Activated naive CD8-positive, alpha-beta T cell treated with anti-CD3 and anti-CD28 coated beads for 36 hours (primary cell): ENCODE data around the gene LSM12. TPM values are rescaled to one million over a fixed set of nuclear protein-coding genes. Genes with fewer than 3 reads are reported as not detected.
"Not testable (repeated sequence)": the region's sequence is repeated elsewhere in the genome, so short reads cannot be mapped to it uniquely, and the experiment has no call there.

Source experiments
- DNase-seq: peaks from one replicate; pipeline ENCODE4 v3.0.0; 2021
- H3K27ac Mint-ChIP-seq: one replicate; pipeline ENCODE4 v1.8.0; 2022; ENCODE audit warnings: mild to moderate bottlenecking, moderate library complexity, mixed read lengths
- H3K27me3 Mint-ChIP-seq: one replicate; pipeline ENCODE4 v1.8.0; 2022; ENCODE audit warnings: mild to moderate bottlenecking, mixed read lengths
- H3K36me3 Mint-ChIP-seq: one replicate; pipeline ENCODE4 v1.8.0; 2021; ENCODE audit warnings: mild to moderate bottlenecking, mixed read lengths
- H3K4me1 Mint-ChIP-seq: one replicate; pipeline ENCODE4 v1.8.0; 2021; ENCODE audit warnings: mixed read lengths
- H3K4me3 Mint-ChIP-seq: one replicate; pipeline ENCODE4 v1.8.0; 2022; ENCODE audit warnings: mild to moderate bottlenecking, moderate library complexity, mixed read lengths
- H3K9me3 Mint-ChIP-seq: one replicate; pipeline ENCODE4 v1.8.0; 2022; ENCODE audit warnings: mixed read lengths
- total RNA-seq, 2 experiments: library from RNA; stranded (reverse); gene quantifications; one replicate each; pipeline ENCODE4 v1.2.3, GENCODE V29; 2021

Gene LSM12
- total RNA-seq, 2 experiments from 2014 or later = 103 to 110 TPM

DNA sequence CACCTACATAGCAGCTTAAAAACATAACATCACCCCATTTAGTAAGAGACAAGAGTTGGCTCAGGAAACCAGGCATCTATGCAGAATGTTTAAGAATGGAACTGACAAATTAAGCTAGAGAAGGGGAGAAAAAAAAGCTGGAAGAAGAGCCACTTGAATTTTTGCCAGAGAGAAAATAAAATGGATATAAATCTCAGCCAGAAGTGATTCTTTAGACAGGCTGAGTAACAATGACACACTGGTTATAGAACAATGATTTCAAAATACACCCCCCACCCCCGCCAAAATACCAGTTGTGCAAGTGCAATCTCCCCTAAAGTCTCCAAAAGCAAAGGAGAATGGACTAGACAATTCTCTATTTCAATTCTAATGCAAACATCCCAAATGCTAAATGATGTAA, 22.4 kb downstream of the LSM12 start:
- Mint-ChIP-seq H3K27ac (no peak overlapping the region), H3K4me3 (no peak overlapping the region), H3K36me3 (peaks cover 29% of the 10 kb centered on the region), H3K27me3 (no peaks in the 10 kb centered on the region), H3K9me3 (no peaks in the 10 kb centered on the region), H3K4me1 (peaks cover 15% of the 10 kb centered on the region)
- no peak for DNase-seq

GRCh38 chr17:44043272-44043696, 23.2 kb downstream of the LSM12 start:
- no peak for DNase-seq
- H3K9me3 Mint-ChIP-seq = no peaks in the 10 kb centered on the region
- no peaks in the 10 kb centered on the region for H3K27me3 Mint-ChIP-seq
- H3K36me3 Mint-ChIP-seq = peaks cover 27% of the 10 kb centered on the region
- H3K4me3 Mint-ChIP-seq = no peak overlapping the region
- H3K4me1 Mint-ChIP-seq = peaks cover 15% of the 10 kb centered on the region
- H3K27ac Mint-ChIP-seq = no peak overlapping the region

DNA sequence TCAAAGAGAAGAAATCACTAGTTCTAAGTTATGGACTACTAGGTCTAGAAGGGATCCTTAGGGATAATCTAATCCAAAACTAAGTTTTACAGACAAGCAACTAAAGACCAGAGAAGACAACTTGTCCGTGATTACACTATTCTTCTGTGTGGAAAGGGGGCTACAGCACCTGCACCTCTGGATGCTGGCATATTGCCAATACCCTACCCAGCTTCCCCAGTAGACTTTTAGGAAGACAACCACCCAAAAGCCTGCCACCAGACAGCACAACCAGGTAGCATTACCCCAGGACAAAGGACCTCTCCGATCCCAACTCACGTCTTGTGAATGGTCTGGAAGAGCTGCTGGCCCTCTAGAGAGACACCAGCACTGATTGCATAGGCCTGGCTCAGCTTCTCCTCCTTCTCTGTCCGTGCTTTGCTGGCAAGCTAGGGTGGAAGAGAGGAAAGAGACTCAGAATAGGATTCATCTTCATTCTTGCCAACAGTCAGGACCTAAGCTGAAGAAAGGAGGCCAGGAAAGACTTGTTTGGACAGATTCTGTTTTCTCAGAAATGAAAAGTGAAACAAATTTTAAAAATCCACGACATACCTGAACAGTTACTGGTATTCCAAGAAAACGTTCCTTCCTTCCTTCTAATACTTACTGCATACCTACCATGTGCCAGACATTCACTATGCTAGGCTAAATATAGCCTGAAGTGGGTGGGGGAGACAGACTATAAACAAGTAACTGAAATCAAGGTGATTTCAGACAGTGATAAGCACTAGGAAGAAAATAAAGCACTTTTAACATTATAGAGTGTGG, 26.4 kb downstream of the LSM12 start:
- peak overlapping the region; percentile 31 for H3K27ac Mint-ChIP-seq
- peaks cover 35% of the 10 kb centered on the region for H3K36me3 Mint-ChIP-seq
- no peak for DNase-seq
- H3K4me1 Mint-ChIP-seq = peaks cover 13% of the 10 kb centered on the region
- H3K9me3 Mint-ChIP-seq = no peaks in the 10 kb centered on the region
- H3K27me3 Mint-ChIP-seq = no peaks in the 10 kb centered on the region
- H3K4me3 Mint-ChIP-seq = no peak overlapping the region

DNA sequence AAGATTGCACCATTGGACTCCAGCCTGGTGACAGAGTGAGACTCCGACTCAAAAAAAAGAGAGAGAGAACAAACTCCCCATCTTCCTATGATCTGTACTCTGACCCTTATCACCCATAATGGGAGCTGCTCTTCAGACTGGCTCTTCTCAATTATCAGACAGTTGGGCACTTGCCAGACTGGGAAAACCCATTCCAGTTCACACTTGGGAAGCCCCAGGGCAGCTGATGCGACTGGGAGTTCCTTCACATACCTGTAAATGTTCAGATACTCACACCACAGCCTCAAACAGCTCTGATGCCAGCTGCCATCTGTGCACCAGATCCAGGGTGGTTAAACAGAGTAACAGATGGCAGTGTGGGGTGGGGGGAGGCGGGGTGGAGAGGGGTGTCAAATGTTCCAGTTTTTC, 27.9 kb downstream of the LSM12 start:
- peaks cover 36% of the 10 kb centered on the region for H3K36me3 Mint-ChIP-seq
- no peak overlapping the region for H3K27ac Mint-ChIP-seq
- no peaks in the 10 kb centered on the region for H3K27me3 Mint-ChIP-seq
- peaks cover 15% of the 10 kb centered on the region for H3K4me1 Mint-ChIP-seq
- no peak for DNase-seq
- H3K9me3 Mint-ChIP-seq = no peaks in the 10 kb centered on the region
- no peak overlapping the region for H3K4me3 Mint-ChIP-seq

DNA sequence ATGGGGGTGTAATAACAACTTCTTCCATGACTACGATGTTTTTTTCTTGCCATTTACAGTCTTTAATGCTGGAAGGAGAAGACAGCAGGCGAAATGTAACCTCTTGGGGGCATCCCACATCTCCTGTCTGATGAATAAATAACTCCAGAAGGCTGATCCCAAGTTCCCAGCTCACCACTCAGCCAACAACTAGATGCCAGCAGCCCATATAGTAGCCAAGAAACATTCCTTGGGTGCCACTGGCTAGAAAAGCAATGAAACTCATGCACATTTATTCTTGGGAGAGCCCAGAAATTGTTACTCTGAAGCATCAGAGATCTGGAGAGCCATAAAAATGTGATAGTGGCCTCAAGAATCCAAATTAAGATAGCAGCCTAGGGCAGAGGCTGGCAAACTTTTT, 29.0 kb downstream of the LSM12 start:
- Mint-ChIP-seq H3K27ac (no peak overlapping the region), H3K36me3 (peaks cover 35% of the 10 kb centered on the region), H3K27me3 (no peaks in the 10 kb centered on the region), H3K4me3 (no peak overlapping the region), H3K9me3 (no peaks in the 10 kb centered on the region), H3K4me1 (peaks cover 15% of the 10 kb centered on the region)
- no peak for DNase-seq

- H3K36me3 Mint-ChIP-seq = peaks cover 30% of the 10 kb centered on the region
- H3K9me3 Mint-ChIP-seq, H3K4me3 Mint-ChIP-seq, DNase-seq, H3K27ac Mint-ChIP-seq, H3K27me3 Mint-ChIP-seq, H3K4me1 Mint-ChIP-seq: not testable (repeated sequence)
These were observed 31.8 kb downstream of the LSM12 start for GRCh38 chr17:44034688-44035087.

DNA sequence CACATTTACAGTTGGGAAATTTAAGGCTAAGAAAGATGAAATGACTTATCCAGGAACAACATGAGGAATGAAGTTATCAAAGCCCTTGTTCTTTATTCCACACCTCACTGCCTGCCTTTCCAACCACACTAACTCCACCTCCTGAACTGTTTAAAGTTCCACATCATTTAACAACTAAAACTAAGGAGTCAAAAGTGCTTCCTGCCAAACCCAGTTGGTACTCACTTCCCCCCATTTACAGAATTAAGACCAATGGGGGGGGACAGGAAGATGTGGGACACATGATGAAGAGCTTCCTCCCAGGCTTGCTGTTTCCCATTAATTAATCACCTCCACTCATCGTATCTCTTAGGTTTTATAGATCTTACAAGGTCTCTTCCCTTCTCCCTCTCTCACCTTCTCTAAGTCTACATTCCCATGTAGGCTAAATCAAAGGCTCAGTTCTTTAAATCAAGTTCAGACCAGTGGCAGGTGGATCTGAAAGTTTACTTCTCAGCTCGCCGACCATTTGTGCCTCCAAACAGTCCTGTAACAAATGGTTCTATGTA, 32.5 kb downstream of the LSM12 start:
- Mint-ChIP-seq H3K4me3 (no peak overlapping the region), H3K36me3 (peaks cover 28% of the 10 kb centered on the region), H3K4me1 (peaks cover 5% of the 10 kb centered on the region), H3K27ac (peak overlapping the region; percentile 1), H3K9me3 (no peaks in the 10 kb centered on the region), H3K27me3 (no peaks in the 10 kb centered on the region)
- no peak for DNase-seq

DNA sequence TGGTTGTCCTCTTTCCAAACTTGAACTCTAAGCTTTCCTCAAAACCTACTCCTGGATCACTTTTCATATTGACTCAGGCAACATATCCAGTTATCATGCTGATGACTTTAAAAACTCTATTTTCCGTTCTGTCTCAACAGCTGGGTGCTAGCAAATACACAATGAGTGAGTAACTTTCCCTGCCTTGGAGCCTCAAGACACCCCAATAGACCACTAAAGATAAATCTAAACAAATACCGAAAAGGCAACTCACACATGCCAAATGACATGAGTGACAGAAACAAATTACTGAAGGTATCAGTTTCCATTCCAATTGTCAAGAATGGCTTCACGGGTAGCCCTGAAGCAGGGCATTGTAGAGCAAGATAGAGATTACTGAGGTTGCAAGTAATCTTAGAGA, 36.0 kb downstream of the LSM12 start:
- Mint-ChIP-seq H3K27ac (no peak overlapping the region), H3K4me3 (no peak overlapping the region), H3K9me3 (no peaks in the 10 kb centered on the region), H3K4me1 (peaks cover 5% of the 10 kb centered on the region), H3K36me3 (peaks cover 13% of the 10 kb centered on the region), H3K27me3 (no peaks in the 10 kb centered on the region)
- DNase-seq = no peak

- Mint-ChIP-seq H3K27ac (no peak overlapping the region), H3K27me3 (no peaks in the 10 kb centered on the region), H3K9me3 (no peaks in the 10 kb centered on the region), H3K4me1 (peaks cover 5% of the 10 kb centered on the region), H3K36me3 (peaks cover 13% of the 10 kb centered on the region), H3K4me3 (no peak overlapping the region)
- no peak for DNase-seq
These were observed 36.7 kb downstream of the LSM12 start for GRCh38 chr17:44029736-44030135.

DNA sequence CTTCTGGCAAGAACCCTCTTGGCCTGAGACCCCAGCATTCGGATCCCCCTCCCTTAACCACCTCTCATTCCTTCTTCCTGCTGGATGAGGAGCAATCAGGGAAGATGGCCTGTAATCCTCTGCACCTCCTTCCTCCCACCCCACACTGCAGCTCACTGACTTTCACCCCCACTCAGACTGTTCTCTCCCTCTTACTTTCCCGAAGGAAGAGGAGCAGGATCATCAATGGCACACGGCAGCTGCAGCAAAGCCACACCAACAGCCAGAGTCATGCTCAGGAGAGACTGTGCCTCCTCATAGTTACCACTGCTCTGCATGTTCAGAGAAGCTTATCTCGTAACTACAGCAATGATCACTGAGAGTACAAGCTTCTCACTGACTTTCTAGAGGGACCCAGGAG, 41.6 kb downstream of the LSM12 start:
- Mint-ChIP-seq H3K36me3 (no peaks in the 10 kb centered on the region), H3K27me3 (no peaks in the 10 kb centered on the region), H3K4me3 (no peak overlapping the region), H3K9me3 (no peaks in the 10 kb centered on the region), H3K4me1 (no peaks in the 10 kb centered on the region), H3K27ac (no peak overlapping the region)
- DNase-seq = no peak

GRCh38 chr17:44024271-44024663, 42.2 kb downstream of the LSM12 start:
- Mint-ChIP-seq H3K36me3 (no peaks in the 10 kb centered on the region), H3K27me3 (no peaks in the 10 kb centered on the region), H3K27ac (no peak overlapping the region), H3K4me3 (no peak overlapping the region), H3K4me1 (no peaks in the 10 kb centered on the region), H3K9me3 (no peaks in the 10 kb centered on the region)
- DNase-seq = no peak

GRCh38 chr17:44023545-44024270, 42.8 kb downstream of the LSM12 start:
- DNase-seq = no peak
- Mint-ChIP-seq H3K9me3 (no peaks in the 10 kb centered on the region), H3K4me1 (no peaks in the 10 kb centered on the region), H3K36me3 (no peaks in the 10 kb centered on the region), H3K27ac (no peak overlapping the region), H3K4me3 (no peak overlapping the region), H3K27me3 (no peaks in the 10 kb centered on the region)

DNA sequence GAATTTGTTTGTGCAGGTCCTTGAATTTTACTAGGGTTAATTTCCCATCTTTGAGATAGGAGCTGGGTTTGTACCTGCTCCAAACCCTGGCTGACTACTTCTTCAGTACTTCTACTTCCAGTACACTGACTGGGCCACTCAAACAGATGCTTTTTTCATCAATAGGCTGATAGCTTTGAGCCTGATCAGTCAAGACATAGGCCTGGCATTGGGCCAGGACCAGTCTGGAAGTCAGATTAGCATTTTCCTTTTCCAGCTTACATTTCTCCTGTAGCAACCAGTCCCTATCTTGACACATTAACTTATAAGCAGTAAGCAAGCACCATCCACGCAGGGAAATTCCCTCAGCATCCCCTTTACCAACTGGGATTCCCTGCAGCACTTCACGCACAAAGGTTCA, 44.2 kb downstream of the LSM12 start:
- Mint-ChIP-seq H3K27me3 (no peaks in the 10 kb centered on the region), H3K27ac (no peak overlapping the region), H3K36me3 (no peaks in the 10 kb centered on the region), H3K4me1 (peaks cover 2% of the 10 kb centered on the region), H3K4me3 (no peak overlapping the region), H3K9me3 (no peaks in the 10 kb centered on the region)
- no peak for DNase-seq

- DNase-seq, H3K27ac Mint-ChIP-seq, H3K4me1 Mint-ChIP-seq, H3K9me3 Mint-ChIP-seq, H3K36me3 Mint-ChIP-seq, H3K4me3 Mint-ChIP-seq, H3K27me3 Mint-ChIP-seq: not testable (repeated sequence)
These were observed 45.2 kb downstream of the LSM12 start for GRCh38 chr17:44021227-44021626.

GRCh38 chr17:44014437-44015172, 51.9 kb downstream of the LSM12 start, which contains the start of gene TMEM101:
Gene TMEM101 (minus strand): TSS chr17:44014963. CDS start chr17:44014952, 11 bp downstream.
- peak within 1 kb of the TSS; percentile 100 for H3K4me3 Mint-ChIP-seq

More at GRCh38 chr17:44014437-44015172, 51.9 kb downstream of the LSM12 start, which contains the start of gene TMEM101:
- no peaks in the 10 kb centered on the region for H3K9me3 Mint-ChIP-seq
- H3K27me3 Mint-ChIP-seq = no peaks in the 10 kb centered on the region
- peaks cover 12% of the 10 kb centered on the region for H3K36me3 Mint-ChIP-seq
- H3K4me1 Mint-ChIP-seq = peaks cover 14% of the 10 kb centered on the region
- peak; percentile 89 for DNase-seq
- peak within 1 kb of the TSS; percentile 97 for H3K27ac Mint-ChIP-seq
